Endothelial cell (in vitro differentiated cells): ENCODE results near the gene RAB30. TPM values are rescaled to one million over a fixed set of nuclear protein-coding genes. Genes with fewer than 3 reads are reported as not detected.

Source experiments
- DNase-seq: peaks from one replicate; pipeline ENCODE4 v3.0.0; 2021; ENCODE audit warnings: low spot score
- H3K27ac Mint-ChIP-seq: one replicate; pipeline ENCODE4 v1.8.0; 2021; ENCODE audit warnings: mixed read lengths, inconsistent platforms; ENCODE audit not compliant: unreplicated experiment
- H3K27me3 Mint-ChIP-seq: one replicate; pipeline ENCODE4 v1.8.0; 2021; ENCODE audit warnings: mild to moderate bottlenecking, moderate library complexity, mixed read lengths, inconsistent platforms; ENCODE audit not compliant: unreplicated experiment
- H3K36me3 Mint-ChIP-seq: one replicate; pipeline ENCODE4 v1.8.0; 2021; ENCODE audit warnings: mild to moderate bottlenecking, low read depth, mixed read lengths, inconsistent platforms; ENCODE audit not compliant: unreplicated experiment
- H3K4me1 Mint-ChIP-seq: one replicate; pipeline ENCODE4 v1.8.0; 2021; ENCODE audit warnings: mild to moderate bottlenecking, mixed read lengths, inconsistent platforms; ENCODE audit not compliant: unreplicated experiment
- H3K4me3 Mint-ChIP-seq: one replicate; pipeline ENCODE4 v1.8.0; 2021; ENCODE audit warnings: mild to moderate bottlenecking, mixed read lengths, inconsistent platforms; ENCODE audit not compliant: unreplicated experiment
- H3K9me3 Mint-ChIP-seq: one replicate; pipeline ENCODE4 v1.8.0; 2021; ENCODE audit warnings: mixed read lengths, inconsistent platforms; ENCODE audit not compliant: unreplicated experiment
- CTCF ChIP-seq: fragments of 200-600 bp; sonication (generic); IDR thresholded peaks from one replicate; pipeline ENCODE4 v1.5.0; 2021; ENCODE audit warnings: antibody characterized with exemption; ENCODE audit not compliant: unreplicated experiment
- total RNA-seq: library from RNA; stranded (reverse); fragmentation: NEBNext Ultra II Directional; extraction: Animal tissue kit (Norgen Biotek cat#: 25700); gene quantifications from one replicate; pipeline ENCODE4 v1.2.1, GENCODE V29; 2021; ENCODE audit not compliant: unreplicated experiment

Gene RAB30
- total RNA-seq, 1 donor from 2014 or later = 18.6 TPM

DNA sequence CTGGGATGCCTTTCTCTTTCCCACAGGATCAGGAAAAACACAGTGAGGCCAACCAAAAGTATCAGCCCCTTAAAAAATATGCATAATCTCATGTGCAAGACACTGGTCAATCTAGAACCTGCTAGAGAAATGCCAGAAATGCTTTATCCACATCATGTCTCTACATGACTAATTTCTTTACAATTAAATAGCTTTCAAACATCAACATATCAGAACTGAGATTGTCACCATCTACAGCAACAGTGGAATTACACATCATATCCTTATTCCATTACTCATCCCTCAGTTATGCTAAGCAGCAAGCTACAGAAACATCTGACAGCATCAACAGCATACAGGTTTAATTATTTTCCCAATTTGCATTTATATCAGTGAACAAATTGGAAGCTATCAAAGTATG, 91.4 kb downstream of the RAB30 start:
- DNase-seq = no peak
- H3K27ac Mint-ChIP-seq = no peak overlapping the region

GRCh38 chr11:82979824-82980223, 91.9 kb downstream of the RAB30 start:
- DNase-seq = no peak
- Mint-ChIP-seq H3K27ac (no peak overlapping the region), H3K27me3 (no peaks in the 10 kb centered on the region), H3K4me3 (no peak overlapping the region), H3K9me3 (no peaks in the 10 kb centered on the region), H3K4me1 (no peaks in the 10 kb centered on the region), H3K36me3 (peaks cover 13% of the 10 kb centered on the region)
- no peak for TF ChIP-seq CTCF

More for the DNA sequence above, 91.4 kb downstream of the RAB30 start:
- Mint-ChIP-seq H3K4me3 (no peak overlapping the region), H3K27me3 (no peaks in the 10 kb centered on the region), H3K36me3 (peaks cover 13% of the 10 kb centered on the region), H3K9me3 (no peaks in the 10 kb centered on the region), H3K4me1 (no peaks in the 10 kb centered on the region)
- TF ChIP-seq CTCF = no peak

DNA sequence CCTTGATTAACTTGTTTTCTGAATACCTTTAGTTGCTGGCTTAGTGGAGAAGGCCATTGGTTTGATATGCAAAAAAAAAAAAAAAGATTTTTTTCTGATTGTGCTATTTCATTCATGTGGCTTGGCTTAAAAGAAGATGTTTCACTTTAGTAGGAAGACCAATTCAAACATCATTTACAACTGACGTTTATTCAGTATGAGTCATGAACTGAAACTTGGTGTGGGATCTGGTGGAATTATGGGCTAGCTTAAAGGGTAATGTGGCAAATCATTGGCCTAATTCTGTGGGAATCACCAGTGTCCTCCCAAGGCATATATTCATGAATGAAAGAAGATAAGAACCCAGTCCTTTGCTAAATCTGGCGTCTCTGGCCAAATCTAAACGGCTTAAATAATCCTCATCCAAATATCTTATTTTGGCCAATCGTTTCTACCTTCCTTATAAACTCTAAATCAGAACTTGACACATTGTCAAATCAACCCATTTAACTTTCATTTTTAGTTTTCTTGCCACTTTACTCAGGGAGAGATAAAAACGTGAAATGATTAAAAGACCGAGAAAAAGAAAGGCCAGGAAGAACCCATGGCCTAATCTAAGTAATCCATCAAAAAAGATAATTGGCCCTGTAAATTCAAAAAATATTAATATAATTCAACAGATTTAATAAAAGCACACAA, 93.1 kb downstream of the RAB30 start:
- no peaks in the 10 kb centered on the region for H3K27me3 Mint-ChIP-seq
- no peak overlapping the region for H3K27ac Mint-ChIP-seq

DNA sequence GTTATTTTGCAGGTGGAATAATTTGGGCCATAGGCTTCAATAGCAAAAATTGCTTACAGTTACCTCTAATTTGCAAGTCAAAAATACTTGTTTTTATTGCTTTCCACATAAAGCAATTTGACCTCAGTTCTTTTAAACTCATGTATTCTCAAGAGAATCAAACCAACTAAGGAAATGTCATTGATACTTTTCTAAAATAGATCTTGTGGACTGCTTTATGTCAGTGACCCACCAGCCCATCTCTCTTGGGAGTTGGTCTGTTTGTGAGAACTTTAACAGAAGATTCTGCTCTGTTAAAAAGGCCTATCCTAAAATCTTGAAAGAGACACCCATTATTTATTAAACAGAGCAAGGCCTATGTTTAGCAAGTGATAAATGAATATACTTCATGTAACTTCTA, 94.9 kb downstream of the RAB30 start:
- no peak overlapping the region for H3K4me3 Mint-ChIP-seq
- H3K27me3 Mint-ChIP-seq = no peaks in the 10 kb centered on the region
- H3K27ac Mint-ChIP-seq = no peak overlapping the region
- H3K9me3 Mint-ChIP-seq = no peaks in the 10 kb centered on the region
- no peak for TF ChIP-seq CTCF
- peaks cover 3% of the 10 kb centered on the region for H3K36me3 Mint-ChIP-seq
- no peak for DNase-seq
- H3K4me1 Mint-ChIP-seq = no peaks in the 10 kb centered on the region

More for the DNA sequence above, 93.1 kb downstream of the RAB30 start:
- Mint-ChIP-seq H3K4me1 (no peaks in the 10 kb centered on the region), H3K4me3 (no peak overlapping the region), H3K36me3 (peaks cover 8% of the 10 kb centered on the region), H3K9me3 (no peaks in the 10 kb centered on the region)
- no peak for TF ChIP-seq CTCF
- no peak for DNase-seq

GRCh38 chr11:82975882-82976281, 95.8 kb downstream of the RAB30 start:
- Mint-ChIP-seq H3K4me1 (no peaks in the 10 kb centered on the region), H3K27me3 (no peaks in the 10 kb centered on the region), H3K4me3 (no peak overlapping the region), H3K27ac (no peak overlapping the region), H3K9me3 (no peaks in the 10 kb centered on the region), H3K36me3 (peaks cover under 1% of the 10 kb centered on the region)
- no peak for DNase-seq
- no peak for TF ChIP-seq CTCF
